Measurements from ENCODE around the gene ATIC. TPM values are rescaled to one million over a fixed set of nuclear protein-coding genes. Genes with fewer than 3 reads are reported as not detected.

Gene ATIC
- total RNA-seq, 1 experiment from 2014 or later, result 297 TPM

DNA sequence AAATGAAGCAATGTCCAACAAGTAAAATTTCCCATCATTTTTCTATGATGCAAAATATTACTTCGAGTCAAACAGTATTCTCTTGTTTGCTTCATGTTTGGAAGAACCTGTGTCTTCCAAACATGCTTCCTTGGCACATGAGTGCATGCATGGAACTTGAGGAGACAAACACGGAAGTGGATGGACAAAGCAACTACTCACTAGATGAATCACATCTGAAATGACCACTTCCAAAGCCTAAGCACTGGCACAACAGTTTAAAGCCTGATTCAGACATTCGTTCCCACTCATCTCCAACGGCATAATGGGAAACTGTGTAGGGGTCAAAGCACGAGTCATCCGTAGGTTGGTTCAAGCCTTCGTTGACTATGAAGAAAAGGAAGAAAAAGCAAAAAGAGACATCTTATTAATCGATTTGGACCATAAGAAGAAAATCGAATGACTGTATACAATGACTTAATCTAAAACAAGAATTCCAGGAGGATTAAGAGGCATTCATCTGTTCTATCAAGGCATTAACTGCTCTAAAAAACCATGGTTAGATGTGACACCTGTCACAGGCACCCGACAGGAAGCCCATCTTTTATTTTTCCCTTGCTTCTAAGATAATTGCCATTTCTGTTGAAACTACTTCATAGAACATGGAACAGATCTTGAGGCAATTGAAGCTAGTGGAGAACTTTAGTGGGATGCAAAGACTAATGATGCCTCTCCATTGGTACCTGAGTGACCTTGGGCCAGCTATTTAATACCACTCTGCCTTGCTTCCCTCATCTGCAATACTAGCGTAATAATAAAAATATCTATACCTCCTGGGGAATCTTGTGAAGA, 56.0 kb downstream of the ATIC start:
- peaks cover 6% of the 10 kb centered on the region for H3K4me1 Mint-ChIP-seq (ENCODE audit: insufficient read depth, unreplicated experiment)
- TF ChIP-seq, protein P1, sequence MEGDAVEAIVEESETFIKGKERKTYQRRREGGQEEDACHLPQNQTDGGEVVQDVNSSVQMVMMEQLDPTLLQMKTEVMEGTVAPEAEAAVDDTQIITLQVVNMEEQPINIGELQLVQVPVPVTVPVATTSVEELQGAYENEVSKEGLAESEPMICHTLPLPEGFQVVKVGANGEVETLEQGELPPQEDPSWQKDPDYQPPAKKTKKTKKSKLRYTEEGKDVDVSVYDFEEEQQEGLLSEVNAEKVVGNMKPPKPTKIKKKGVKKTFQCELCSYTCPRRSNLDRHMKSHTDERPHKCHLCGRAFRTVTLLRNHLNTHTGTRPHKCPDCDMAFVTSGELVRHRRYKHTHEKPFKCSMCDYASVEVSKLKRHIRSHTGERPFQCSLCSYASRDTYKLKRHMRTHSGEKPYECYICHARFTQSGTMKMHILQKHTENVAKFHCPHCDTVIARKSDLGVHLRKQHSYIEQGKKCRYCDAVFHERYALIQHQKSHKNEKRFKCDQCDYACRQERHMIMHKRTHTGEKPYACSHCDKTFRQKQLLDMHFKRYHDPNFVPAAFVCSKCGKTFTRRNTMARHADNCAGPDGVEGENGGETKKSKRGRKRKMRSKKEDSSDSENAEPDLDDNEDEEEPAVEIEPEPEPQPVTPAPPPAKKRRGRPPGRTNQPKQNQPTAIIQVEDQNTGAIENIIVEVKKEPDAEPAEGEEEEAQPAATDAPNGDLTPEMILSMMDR (IDR thresholded peaks at IDR 0.05; ENCODE audit: unreplicated experiment), result no peak
- peaks cover 72% of the 10 kb centered on the region for H3K36me3 Mint-ChIP-seq (ENCODE audit: insufficient read depth, unreplicated experiment)
- no peak overlapping the region for H3K27ac Mint-ChIP-seq (ENCODE audit: low read depth, unreplicated experiment)
- no TSS peak for BruUV-seq (replicated peaks)
- ChIA-PET CTCF (interaction anchor here (0.6 kb wide), 1 partner anchor 87 kb away, joined by 3 read pairs; no protein-coding TSS in a partner anchor), POLR2A (interaction anchor here (0.5 to 0.6 kb wide), 2 partner anchors 57 to 1137 kb away, joined by 3 to 4 read pairs; no protein-coding TSS in a partner anchor)
- DNase-seq (ENCODE audit: unreplicated experiment), result peak; percentile 35
- no peaks in the 10 kb centered on the region for H3K27me3 Mint-ChIP-seq (ENCODE audit: insufficient read depth, unreplicated experiment)
- H3K9me3 Mint-ChIP-seq (ENCODE audit: unreplicated experiment), result no peaks in the 10 kb centered on the region
- intact Hi-C loops (cut with micrococcal nuclease), result no loop called here
- no peak overlapping the region for H3K4me3 Mint-ChIP-seq (ENCODE audit: unreplicated experiment)

DNA sequence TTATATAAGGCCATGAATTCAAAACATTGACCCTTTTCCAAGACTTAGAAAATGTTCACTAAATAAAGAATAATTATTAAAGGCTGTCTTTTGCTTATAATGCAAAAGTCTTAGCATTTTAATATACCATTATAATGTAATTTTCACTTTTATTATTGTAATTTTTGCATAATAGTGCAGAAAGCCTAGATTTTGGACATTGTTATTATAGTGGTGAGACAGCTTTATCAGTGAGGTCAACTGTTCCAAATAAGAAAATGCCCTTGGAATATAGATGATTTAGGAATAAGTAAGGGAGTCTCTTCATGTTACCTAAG, 56.6 kb downstream of the ATIC start:
- Mint-ChIP-seq H3K27ac (ENCODE audit: low read depth, unreplicated experiment) (no peak overlapping the region), H3K4me1 (ENCODE audit: insufficient read depth, unreplicated experiment) (peaks cover 6% of the 10 kb centered on the region), H3K36me3 (ENCODE audit: insufficient read depth, unreplicated experiment) (peaks cover 67% of the 10 kb centered on the region), H3K9me3 (ENCODE audit: unreplicated experiment) (no peaks in the 10 kb centered on the region), H3K4me3 (ENCODE audit: unreplicated experiment) (no peak overlapping the region), H3K27me3 (ENCODE audit: insufficient read depth, unreplicated experiment) (no peaks in the 10 kb centered on the region)
- no TSS peak for BruUV-seq (replicated peaks)
- ChIA-PET POLR2A (interaction anchor here (0.5 to 0.7 kb wide), 4 partner anchors 29 to 1137 kb away, joined by 3 to 4 read pairs (median 4); no protein-coding TSS in a partner anchor), CTCF (interaction anchor here (0.6 kb wide), 1 partner anchor 86 kb away, joined by 3 read pairs; no protein-coding TSS in a partner anchor)
- DNase-seq (ENCODE audit: unreplicated experiment), result no peak
- intact Hi-C loops (cut with micrococcal nuclease), result no loop called here
- TF ChIP-seq, protein P1 (IDR thresholded peaks at IDR 0.05; ENCODE audit: unreplicated experiment), result no peak

DNA sequence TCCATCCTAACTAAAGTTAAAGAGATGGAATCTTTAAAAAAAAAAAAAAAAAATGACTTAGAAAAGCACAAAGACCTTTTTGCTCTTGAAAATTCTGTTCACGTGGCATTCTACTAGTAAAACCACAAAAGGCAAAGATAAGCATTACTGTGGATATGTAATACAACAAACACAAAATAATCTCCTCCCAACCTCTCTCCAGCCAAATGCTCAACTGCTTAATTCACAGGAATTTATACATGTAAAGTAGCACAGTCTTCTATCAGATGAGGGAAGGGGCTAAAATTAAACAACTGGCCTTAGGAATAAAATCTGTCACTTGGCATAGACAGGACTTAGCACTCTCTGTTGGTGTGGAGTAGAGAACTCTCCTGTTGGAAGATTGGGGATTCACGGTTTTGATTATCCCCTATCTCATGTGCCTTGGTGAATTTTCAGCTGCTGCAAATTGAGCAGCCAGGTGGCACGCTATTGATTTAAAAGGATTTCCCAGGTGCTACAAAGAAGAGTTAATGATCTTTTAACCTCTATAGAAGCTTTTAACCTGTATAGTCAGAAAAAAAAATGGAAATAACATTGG, 57.4 kb downstream of the ATIC start:
- H3K36me3 Mint-ChIP-seq (ENCODE audit: insufficient read depth, unreplicated experiment), result peaks cover 66% of the 10 kb centered on the region
- TF ChIP-seq, protein P1 (IDR thresholded peaks at IDR 0.05; ENCODE audit: unreplicated experiment), result no peak
- H3K27me3 Mint-ChIP-seq (ENCODE audit: insufficient read depth, unreplicated experiment), result no peaks in the 10 kb centered on the region
- DNase-seq (ENCODE audit: unreplicated experiment), result no peak
- POLR2A ChIA-PET, result interaction anchor here (0.7 kb wide), 2 partner anchors 30 to 335 kb away, joined by 3 to 4 read pairs; no protein-coding TSS in a partner anchor
- H3K4me3 Mint-ChIP-seq (ENCODE audit: unreplicated experiment), result no peak overlapping the region
- no TSS peak for BruUV-seq (replicated peaks)
- H3K4me1 Mint-ChIP-seq (ENCODE audit: insufficient read depth, unreplicated experiment), result peaks cover 6% of the 10 kb centered on the region
- CTCF ChIA-PET, result interaction anchor here (0.9 kb wide), 1 partner anchor 16 kb away, joined by 3 read pairs; no protein-coding TSS in a partner anchor
- no peaks in the 10 kb centered on the region for H3K9me3 Mint-ChIP-seq (ENCODE audit: unreplicated experiment)
- no peak overlapping the region for H3K27ac Mint-ChIP-seq (ENCODE audit: low read depth, unreplicated experiment)
- intact Hi-C loops (cut with micrococcal nuclease), result no loop called here
